Loucy (cell line): Measurements from ENCODE around the gene FBLN7.

Experiments used
- CTCF ChIP-seq: fragments of 200-600 bp; sonication (generic); conservative IDR thresholded peaks from 2 replicates; pipeline ENCODE4 v1.5.1; 2014; ENCODE audit warnings: mild to moderate bottlenecking, antibody characterized with exemption, low read length
- EZH2phosphoT487 ChIP-seq: fragments of 200-600 bp; IDR thresholded peaks from 2 replicates; pipeline ENCODE4 v1.6.1; 2018; ENCODE audit warnings: antibody characterized with exemption, mild to moderate bottlenecking, moderate library complexity, borderline replicate concordance

GRCh38 chr2:112153501-112153900 lies 15.3 kb downstream of the FBLN7 start:
- no peak for TF ChIP-seq CTCF
- no peak for TF ChIP-seq EZH2phosphoT487
